ENCODE measurements around the gene STX18. TPM values are rescaled to one million over a fixed set of nuclear protein-coding genes. Genes with fewer than 3 reads are reported as not detected.

Gene STX18
- total RNA-seq, 1 donor from 2014 or later = 36.7 TPM

- H3K27me3 Mint-ChIP-seq (ENCODE audit: low read depth) = no peaks in the 10 kb centered on the region
- peak overlapping the region; percentile 54 for H3K27ac Mint-ChIP-seq (ENCODE audit: unreplicated experiment)
- peaks cover 18% of the 10 kb centered on the region for H3K4me1 Mint-ChIP-seq
- DNase-seq (ENCODE audit: low read depth, low spot score) = no peak
- no peaks in the 10 kb centered on the region for H3K9me3 Mint-ChIP-seq
- H3K4me3 Mint-ChIP-seq = no peak overlapping the region
- peaks cover 12% of the 10 kb centered on the region for H3K36me3 Mint-ChIP-seq (ENCODE audit: low read depth)
- TF ChIP-seq, protein P1, sequence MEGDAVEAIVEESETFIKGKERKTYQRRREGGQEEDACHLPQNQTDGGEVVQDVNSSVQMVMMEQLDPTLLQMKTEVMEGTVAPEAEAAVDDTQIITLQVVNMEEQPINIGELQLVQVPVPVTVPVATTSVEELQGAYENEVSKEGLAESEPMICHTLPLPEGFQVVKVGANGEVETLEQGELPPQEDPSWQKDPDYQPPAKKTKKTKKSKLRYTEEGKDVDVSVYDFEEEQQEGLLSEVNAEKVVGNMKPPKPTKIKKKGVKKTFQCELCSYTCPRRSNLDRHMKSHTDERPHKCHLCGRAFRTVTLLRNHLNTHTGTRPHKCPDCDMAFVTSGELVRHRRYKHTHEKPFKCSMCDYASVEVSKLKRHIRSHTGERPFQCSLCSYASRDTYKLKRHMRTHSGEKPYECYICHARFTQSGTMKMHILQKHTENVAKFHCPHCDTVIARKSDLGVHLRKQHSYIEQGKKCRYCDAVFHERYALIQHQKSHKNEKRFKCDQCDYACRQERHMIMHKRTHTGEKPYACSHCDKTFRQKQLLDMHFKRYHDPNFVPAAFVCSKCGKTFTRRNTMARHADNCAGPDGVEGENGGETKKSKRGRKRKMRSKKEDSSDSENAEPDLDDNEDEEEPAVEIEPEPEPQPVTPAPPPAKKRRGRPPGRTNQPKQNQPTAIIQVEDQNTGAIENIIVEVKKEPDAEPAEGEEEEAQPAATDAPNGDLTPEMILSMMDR (conservative IDR thresholded peaks at IDR 0.05) = no peak
These were observed 120.5 kb downstream of the STX18 start for GRCh38 chr4:4421356-4421755.

- Mint-ChIP-seq H3K9me3 (no peaks in the 10 kb centered on the region), H3K36me3 (ENCODE audit: low read depth) (peaks cover 12% of the 10 kb centered on the region), H3K27ac (ENCODE audit: unreplicated experiment) (peak overlapping the region; percentile 35), H3K4me1 (peaks cover 13% of the 10 kb centered on the region), H3K27me3 (ENCODE audit: low read depth) (no peaks in the 10 kb centered on the region), H3K4me3 (no peak overlapping the region)
- TF ChIP-seq, protein P1 (conservative IDR thresholded peaks at IDR 0.05) = no peak
- no peak for DNase-seq (ENCODE audit: low read depth, low spot score)
These were observed 121.4 kb downstream of the STX18 start for GRCh38 chr4:4420421-4420820.

- H3K27ac Mint-ChIP-seq (ENCODE audit: unreplicated experiment) = peak overlapping the region; percentile 81
- H3K4me1 Mint-ChIP-seq = peaks cover 13% of the 10 kb centered on the region
- TF ChIP-seq, protein P1 (conservative IDR thresholded peaks at IDR 0.05) = no peak
- DNase-seq (ENCODE audit: low read depth, low spot score) = no peak
- no peaks in the 10 kb centered on the region for H3K27me3 Mint-ChIP-seq (ENCODE audit: low read depth)
- H3K9me3 Mint-ChIP-seq = no peaks in the 10 kb centered on the region
- peaks cover 12% of the 10 kb centered on the region for H3K36me3 Mint-ChIP-seq (ENCODE audit: low read depth)
- no peak overlapping the region for H3K4me3 Mint-ChIP-seq
These were observed 122.0 kb downstream of the STX18 start for GRCh38 chr4:4419896-4420295.

GRCh38 chr4:4418676-4419390, 123.0 kb downstream of the STX18 start:
- Mint-ChIP-seq H3K27ac (ENCODE audit: unreplicated experiment) (no peak overlapping the region), H3K4me3 (no peak overlapping the region), H3K9me3 (no peaks in the 10 kb centered on the region), H3K27me3 (ENCODE audit: low read depth) (no peaks in the 10 kb centered on the region), H3K36me3 (ENCODE audit: low read depth) (peaks cover 12% of the 10 kb centered on the region), H3K4me1 (peaks cover 9% of the 10 kb centered on the region)
- TF ChIP-seq, protein P1 (conservative IDR thresholded peaks at IDR 0.05) = no peak
- no peak for DNase-seq (ENCODE audit: low read depth, low spot score)

GRCh38 chr4:4417886-4418285, 124.0 kb downstream of the STX18 start:
- peaks cover 5% of the 10 kb centered on the region for H3K4me1 Mint-ChIP-seq
- no peaks in the 10 kb centered on the region for H3K9me3 Mint-ChIP-seq
- DNase-seq (ENCODE audit: low read depth, low spot score) = no peak
- H3K36me3 Mint-ChIP-seq (ENCODE audit: low read depth) = peaks cover 10% of the 10 kb centered on the region
- TF ChIP-seq, protein P1 (conservative IDR thresholded peaks at IDR 0.05) = no peak
- no peaks in the 10 kb centered on the region for H3K27me3 Mint-ChIP-seq (ENCODE audit: low read depth)
- no peak overlapping the region for H3K27ac Mint-ChIP-seq (ENCODE audit: unreplicated experiment)
- no peak overlapping the region for H3K4me3 Mint-ChIP-seq

Data from neural crest cell (in vitro differentiated cells).